HG03565 (cell line): ENCODE measurements around the gene AP3S2.
"Not testable (repeated sequence)": the region's sequence is repeated elsewhere in the genome, so short reads cannot be mapped to it uniquely, and the experiment has no call there.

Experiments
- ATAC-seq: cut with Tn5 transposase; IDR thresholded peaks from one replicate; pipeline ENCODE4 v1.9.1; 2021; ENCODE audit warnings: mild to moderate bottlenecking, moderate library complexity; ENCODE audit not compliant: unreplicated experiment

AP3S2 gene

GRCh38 chr15:89870006-89870405, 23.8 kb downstream of the AP3S2 start:
- ATAC-seq: no peak

DNA sequence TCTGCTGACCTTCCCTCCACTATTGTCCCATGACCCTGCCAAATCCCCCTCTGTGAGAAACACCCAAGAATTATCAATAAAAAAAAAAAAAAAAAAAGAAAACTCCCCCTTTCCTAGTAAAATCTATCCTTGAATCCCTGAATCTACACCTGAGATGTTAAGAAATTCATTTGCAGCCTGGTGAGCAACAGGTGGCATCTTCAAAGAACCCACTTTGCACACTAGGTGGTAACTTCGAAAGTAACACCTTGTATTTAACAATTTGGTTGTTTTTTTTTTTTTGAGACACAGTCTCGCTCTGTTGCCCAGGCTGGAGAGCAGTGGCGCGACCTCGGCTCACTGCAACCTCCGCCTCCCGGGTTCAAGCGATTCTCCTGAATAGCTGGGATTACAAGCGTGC, 24.3 kb downstream of the AP3S2 start:
- not testable (repeated sequence) for ATAC-seq

- no peak for ATAC-seq
These were observed 28.6 kb downstream of the AP3S2 start for GRCh38 chr15:89864958-89865739.

- no peak for ATAC-seq
These were observed 29.9 kb downstream of the AP3S2 start for GRCh38 chr15:89863918-89864317.

DNA sequence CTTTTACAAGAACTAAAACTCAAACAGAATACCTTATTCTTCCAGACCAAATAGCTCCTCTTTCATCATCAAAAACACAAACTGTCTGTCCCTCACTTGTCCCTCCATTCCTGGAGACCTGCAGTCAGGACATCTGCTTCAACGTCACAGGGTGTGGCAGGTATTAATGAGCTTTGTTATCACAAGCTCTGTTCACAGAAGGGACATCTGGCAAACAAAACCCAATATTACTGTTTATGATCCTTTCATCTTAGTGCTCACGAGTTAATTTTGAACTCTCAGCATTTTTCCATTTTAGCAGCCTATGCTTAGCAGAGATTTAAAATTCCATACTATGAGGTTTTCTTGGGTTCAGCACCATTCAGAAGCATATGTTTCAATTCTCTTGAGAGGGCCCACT, 32.9 kb downstream of the AP3S2 start:
- ATAC-seq: no peak

GRCh38 chr15:89860431-89860830, 33.4 kb downstream of the AP3S2 start:
- no peak for ATAC-seq

DNA sequence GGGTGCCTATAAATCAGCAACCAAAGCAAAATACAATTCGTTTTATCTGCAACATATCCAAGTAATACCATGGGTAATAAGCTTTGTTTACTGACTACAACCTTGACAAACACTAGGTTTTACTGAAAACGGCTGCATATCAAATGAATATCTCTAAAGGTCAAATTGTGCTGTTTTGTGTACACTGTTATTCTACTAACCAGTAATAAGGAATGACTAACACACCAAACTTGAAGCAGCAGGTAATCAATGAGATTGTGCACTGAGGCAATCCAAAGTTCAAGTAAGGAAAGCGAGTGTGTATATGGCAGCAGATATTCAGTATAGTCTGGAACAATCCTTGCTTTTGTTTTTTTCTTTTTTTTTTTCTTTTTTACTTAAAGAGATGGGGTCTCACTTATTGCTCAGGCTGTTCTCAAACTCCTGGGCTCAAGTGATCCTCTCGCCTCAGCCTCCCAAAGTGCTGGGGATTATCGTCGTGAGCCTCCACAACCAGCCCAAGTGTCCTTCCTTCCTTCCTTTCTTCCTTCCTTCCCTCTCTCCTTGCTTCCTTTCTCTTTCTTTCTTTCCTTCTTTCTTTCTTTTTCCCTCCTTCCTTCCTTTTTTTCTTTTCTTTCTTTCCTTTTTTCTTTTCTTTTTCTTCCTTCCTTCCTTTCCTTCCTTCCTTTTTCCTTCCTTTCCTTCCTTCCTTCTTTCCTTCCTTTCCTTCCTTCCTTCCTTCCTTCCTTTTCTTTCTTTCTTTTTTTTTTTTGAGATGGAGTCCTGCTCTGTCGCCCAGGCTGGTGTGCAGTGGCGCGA, 34.9 kb downstream of the AP3S2 start:
- no peak for ATAC-seq

GRCh38 chr15:89857673-89858072, 36.1 kb downstream of the AP3S2 start:
- ATAC-seq: no peak

GRCh38 chr15:89855948-89856347, 37.8 kb downstream of the AP3S2 start:
- ATAC-seq: no peak

DNA sequence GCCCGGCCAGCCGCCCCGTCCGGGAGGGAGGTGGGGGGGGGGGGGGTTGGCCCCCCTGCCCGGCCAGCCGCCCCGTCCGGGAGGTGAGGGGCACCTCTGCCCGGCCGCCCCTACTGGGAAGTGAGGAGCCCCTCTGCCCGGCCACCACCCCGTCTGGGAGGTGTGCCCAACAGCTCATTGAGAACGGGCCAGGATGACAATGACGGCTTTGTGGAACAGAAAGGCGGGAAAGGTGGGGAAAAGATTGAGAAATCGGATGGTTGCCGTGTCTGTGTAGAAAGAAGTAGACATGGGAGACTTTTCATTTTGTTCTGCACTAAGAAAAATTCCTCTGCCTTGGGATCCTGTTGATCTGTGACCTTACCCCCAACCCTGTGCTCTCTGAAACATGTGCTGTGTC, 38.9 kb downstream of the AP3S2 start:
- ATAC-seq: not testable (repeated sequence)

DNA sequence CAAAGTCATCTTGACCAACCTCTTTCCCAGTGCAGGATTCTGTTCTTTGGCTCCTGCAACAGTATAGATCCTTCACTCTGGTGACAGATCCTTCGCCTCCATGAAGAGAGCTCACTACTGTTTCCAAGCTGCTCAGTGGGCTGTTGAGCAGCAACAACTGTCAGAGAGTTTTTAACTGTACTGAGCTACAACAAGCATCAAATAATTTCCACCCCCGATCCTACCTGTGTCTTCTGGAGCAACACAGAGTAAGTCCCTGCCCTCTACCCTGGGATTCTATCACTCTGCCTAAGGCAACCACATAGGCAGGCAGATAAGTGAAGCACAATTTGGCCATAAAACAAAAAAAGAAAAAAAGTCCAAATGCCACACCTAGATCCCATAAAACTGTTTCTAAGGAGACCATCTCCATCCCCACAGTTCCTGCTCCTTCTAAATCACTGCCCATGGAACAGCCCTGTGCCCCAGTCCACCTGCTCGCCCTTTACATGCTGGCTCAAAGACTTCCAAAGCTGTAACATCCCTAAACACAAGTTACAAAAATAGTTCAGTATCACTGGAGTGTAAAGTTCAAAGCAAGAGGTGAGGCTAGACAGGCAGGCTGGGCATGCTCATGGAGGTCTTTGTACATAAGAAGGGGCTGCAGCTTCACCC, 41.3 kb downstream of the AP3S2 start:
- no peak for ATAC-seq

- ATAC-seq: peak; percentile 40
These were observed 42.0 kb downstream of the AP3S2 start for GRCh38 chr15:89851673-89852341.

DNA sequence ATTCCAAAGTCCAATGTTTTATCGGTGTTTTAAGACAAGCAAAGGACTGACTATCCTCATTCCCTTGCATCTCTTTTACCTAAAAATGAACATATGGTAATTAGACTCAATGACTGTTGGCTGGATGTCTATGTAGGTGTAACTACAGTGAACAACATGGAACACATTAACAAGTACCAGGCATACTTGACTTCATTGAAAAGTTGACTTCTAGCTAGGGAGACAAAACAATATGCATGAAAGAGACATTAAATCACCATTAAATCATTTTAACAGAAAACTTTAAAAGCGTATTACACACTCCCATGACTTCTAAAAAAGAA, 44.9 kb downstream of the AP3S2 start:
- ATAC-seq: no peak

- ATAC-seq: no peak
These were observed 46.7 kb downstream of the AP3S2 start for GRCh38 chr15:89847101-89847500.

GRCh38 chr15:89845305-89845893, 48.4 kb downstream of the AP3S2 start:
- ATAC-seq: no peak

DNA sequence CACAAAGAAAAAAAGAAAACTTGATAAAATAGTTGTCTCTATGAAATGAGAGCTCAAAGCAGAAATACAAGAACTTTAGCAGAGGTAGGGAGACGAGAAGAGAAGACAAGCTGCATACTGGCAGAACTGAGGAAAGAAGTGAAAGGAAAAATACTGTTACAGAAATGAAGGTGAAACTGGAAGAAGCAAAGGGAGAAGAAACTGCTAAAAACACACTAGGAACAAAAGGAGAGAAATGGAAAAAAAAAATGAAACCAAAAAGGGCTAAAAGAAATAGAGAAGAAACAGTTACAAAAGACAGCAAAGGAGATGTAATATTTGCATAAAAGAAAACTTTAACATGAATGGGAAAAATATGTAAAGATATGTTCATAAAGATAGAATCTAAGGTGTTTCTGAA, 51.8 kb downstream of the AP3S2 start:
- no peak for ATAC-seq

- no peak for ATAC-seq
These were observed 52.5 kb downstream of the AP3S2 start for GRCh38 chr15:89841306-89841705.

DNA sequence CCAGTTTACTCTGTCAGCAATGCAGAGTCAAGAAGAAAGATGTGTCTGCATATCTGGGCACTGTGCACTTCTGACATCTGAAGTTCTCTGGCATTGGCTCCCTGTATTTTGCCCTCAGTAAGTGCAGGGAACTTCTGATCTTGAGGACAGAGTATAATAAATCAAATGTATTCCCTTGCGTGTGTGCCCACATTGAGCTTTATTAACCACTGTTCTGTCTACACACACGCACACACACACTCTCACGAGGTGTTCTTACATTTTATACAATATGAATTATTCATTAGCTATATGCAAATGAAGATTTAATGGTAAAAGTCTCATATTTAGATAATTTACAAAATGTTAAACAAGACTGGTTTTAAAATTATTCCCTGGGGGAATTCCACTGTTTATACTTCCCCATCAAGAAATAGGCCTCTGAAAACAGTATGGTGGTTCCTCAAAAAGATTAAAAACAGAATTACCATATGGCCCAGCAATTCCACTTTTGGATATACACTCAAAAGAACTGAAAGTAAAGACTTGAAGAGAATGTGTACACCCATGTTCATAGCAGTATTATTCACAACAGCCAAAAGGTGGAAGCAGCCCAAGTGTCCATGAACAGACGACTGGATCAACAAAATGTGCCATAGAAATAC, 54.5 kb downstream of the AP3S2 start:
- no peak for ATAC-seq

GRCh38 chr15:89837830-89838178, 56.0 kb downstream of the AP3S2 start:
- ATAC-seq: no peak

GRCh38 chr15:89837134-89837829, 56.5 kb downstream of the AP3S2 start:
- no peak for ATAC-seq
